Measurements from ENCODE around the gene ADAMTS18. TPM values are rescaled to one million over a fixed set of nuclear protein-coding genes. Genes with fewer than 3 reads are reported as not detected.

Gene ADAMTS18
- total and polyA plus RNA-seq, 9 of the 15 experiments (the other 6 are each of a cell fraction or from before 2014, with no cell fraction given): not detected

- peak; percentile 87 for TF ChIP-seq ZNF589 (CRISPR knock-in tag; IDR thresholded peaks at IDR 0.05; ENCODE audit: low read depth)
- peak; percentile 86 for TF ChIP-seq ZNF175 (CRISPR knock-in tag; IDR thresholded peaks at IDR 0.05; ENCODE audit: low read depth)
- TF ChIP-seq NR2C2 (CRISPR knock-in tag; IDR thresholded peaks at IDR 0.05): no peak
- peak; percentile 30; the same call in 1 of the 2 replicates for TF ChIP-seq NR2C2 (tag; IDR thresholded peaks at IDR 0.05)
- TF ChIP-seq PYGO2 (tag; IDR thresholded peaks at IDR 0.05): 0 out of 2 replicates have a peak, but pooled peaks have one; percentile 22
Measured at GRCh38 chr16:77233799-77234519, 200.9 kb downstream of the ADAMTS18 start (continued).

Other genes with a start within 250 kb of the ADAMTS18 start
- 13.4 and 18.7 TPM in 2 replicates for gene MON1B, start 243.8 kb downstream of the ADAMTS18 start, total RNA-seq (2014; rRNA removed)
- 6.7 and 7.3 TPM in 2 replicates for gene MON1B, start 243.8 kb downstream of the ADAMTS18 start, total RNA-seq (2014; rRNA removed; fragmentation: Illumina TruSeq; extraction: Trizol)
- gene MON1B, start 243.8 kb downstream of the ADAMTS18 start, total RNA-seq (2015; rRNA removed; fragmentation: Illumina TruSeq; extraction: Trizol): 7.8 TPM in 2 replicates
- gene MON1B, start 243.8 kb downstream of the ADAMTS18 start, total RNA-seq (2021): 53.8 and 66.0 TPM in 2 replicates
- 12.6 and 16.4 TPM in 2 replicates for gene MON1B, start 243.8 kb downstream of the ADAMTS18 start, polyA plus RNA-seq (2011; rRNA removed)
- gene MON1B, start 243.8 kb downstream of the ADAMTS18 start, polyA plus RNA-seq (2014; fragmentation: Illumina TruSeq; extraction: Trizol): 24.5 and 33.4 TPM in 2 replicates
- 1 to 10 TPM; 5.0 to 5.4 TPM for gene MON1B, start 243.8 kb downstream of the ADAMTS18 start, polyA plus RNA-seq (2014; fragmentation: Nextera tagmentation; extraction: Ambion mirVana)
- 25.8 and 32.2 TPM in 2 replicates for gene MON1B, start 243.8 kb downstream of the ADAMTS18 start, polyA plus RNA-seq (2014; rRNA removed)
- 0.54 and 0.57 TPM in 2 replicates for gene SYCE1L, start 235.6 kb downstream of the ADAMTS18 start, total RNA-seq (2014; rRNA removed)
- gene SYCE1L, start 235.6 kb downstream of the ADAMTS18 start, total RNA-seq (2014; rRNA removed; fragmentation: Illumina TruSeq; extraction: Trizol): not detected in 2 replicates
- 0.19 and 0.80 TPM in 2 replicates for gene SYCE1L, start 235.6 kb downstream of the ADAMTS18 start, total RNA-seq (2015; rRNA removed; fragmentation: Illumina TruSeq; extraction: Trizol)
- 2.7 and 3.4 TPM in 2 replicates for gene SYCE1L, start 235.6 kb downstream of the ADAMTS18 start, total RNA-seq (2021)
- not detected in 2 replicates for gene SYCE1L, start 235.6 kb downstream of the ADAMTS18 start, polyA plus RNA-seq (2011; rRNA removed)
- gene SYCE1L, start 235.6 kb downstream of the ADAMTS18 start, polyA plus RNA-seq (2014; fragmentation: Illumina TruSeq; extraction: Trizol): not detected in 2 replicates
- gene SYCE1L, start 235.6 kb downstream of the ADAMTS18 start, polyA plus RNA-seq (2014; fragmentation: Nextera tagmentation; extraction: Ambion mirVana): not detected
- 1.3 and 1.4 TPM in 2 replicates for gene SYCE1L, start 235.6 kb downstream of the ADAMTS18 start, polyA plus RNA-seq (2014; rRNA removed)